DOHH2 (cell line): Measurements from ENCODE around the gene EFCAB13.
"Not testable (repeated sequence)": the region's sequence is repeated elsewhere in the genome, so short reads cannot be mapped to it uniquely, and the experiment has no call there.

Source experiments
- EZH2phosphoT487 ChIP-seq: fragments of 200-600 bp; sonication (generic); IDR thresholded peaks from 2 replicates; pipeline ENCODE4 v1.6.1; 2017; ENCODE audit warnings: borderline replicate concordance, mild to moderate bottlenecking, antibody characterized with exemption, low read length, moderate library complexity, mixed read lengths
- TF ChIP-seq, protein P1 (sequence below): fragments of 200-600 bp; sonication (generic); IDR thresholded peaks from one replicate; pipeline ENCODE4 v1.5.1; 2014; ENCODE audit warnings: antibody characterized with exemption, mild to moderate bottlenecking, low read depth, low read length; ENCODE audit not compliant: poor library complexity, severe bottlenecking

DNA sequence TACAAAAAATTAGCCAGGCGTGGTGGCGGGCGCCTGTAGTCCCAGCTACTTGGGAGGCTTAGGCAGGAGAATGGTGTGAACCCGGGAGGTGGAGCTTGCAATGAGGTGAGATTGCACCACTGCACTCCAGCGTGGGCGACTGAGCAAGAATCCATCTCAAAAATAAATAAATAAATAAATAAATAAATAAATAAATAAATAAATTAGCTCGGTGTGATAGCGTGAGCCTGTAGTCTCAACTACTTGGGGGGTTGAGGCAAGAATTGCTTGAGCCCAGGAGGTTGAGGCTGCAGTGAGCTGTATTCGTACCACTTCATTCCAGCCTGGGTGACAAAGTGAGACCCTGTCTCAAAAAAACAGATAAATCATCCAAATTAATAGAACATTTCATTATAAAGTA is 108.5 kb downstream of the EFCAB13 start:
- TF ChIP-seq, protein P1, sequence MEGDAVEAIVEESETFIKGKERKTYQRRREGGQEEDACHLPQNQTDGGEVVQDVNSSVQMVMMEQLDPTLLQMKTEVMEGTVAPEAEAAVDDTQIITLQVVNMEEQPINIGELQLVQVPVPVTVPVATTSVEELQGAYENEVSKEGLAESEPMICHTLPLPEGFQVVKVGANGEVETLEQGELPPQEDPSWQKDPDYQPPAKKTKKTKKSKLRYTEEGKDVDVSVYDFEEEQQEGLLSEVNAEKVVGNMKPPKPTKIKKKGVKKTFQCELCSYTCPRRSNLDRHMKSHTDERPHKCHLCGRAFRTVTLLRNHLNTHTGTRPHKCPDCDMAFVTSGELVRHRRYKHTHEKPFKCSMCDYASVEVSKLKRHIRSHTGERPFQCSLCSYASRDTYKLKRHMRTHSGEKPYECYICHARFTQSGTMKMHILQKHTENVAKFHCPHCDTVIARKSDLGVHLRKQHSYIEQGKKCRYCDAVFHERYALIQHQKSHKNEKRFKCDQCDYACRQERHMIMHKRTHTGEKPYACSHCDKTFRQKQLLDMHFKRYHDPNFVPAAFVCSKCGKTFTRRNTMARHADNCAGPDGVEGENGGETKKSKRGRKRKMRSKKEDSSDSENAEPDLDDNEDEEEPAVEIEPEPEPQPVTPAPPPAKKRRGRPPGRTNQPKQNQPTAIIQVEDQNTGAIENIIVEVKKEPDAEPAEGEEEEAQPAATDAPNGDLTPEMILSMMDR, result not testable (repeated sequence)
- not testable (repeated sequence) for TF ChIP-seq EZH2phosphoT487
